Activated naive CD8-positive, alpha-beta T cell treated with anti-CD3 and anti-CD28 coated beads for 36 hours (primary cell): ENCODE measurements around the gene NFKBIA. TPM values are rescaled to one million over a fixed set of nuclear protein-coding genes. Genes with fewer than 3 reads are reported as not detected.
"Not testable (repeated sequence)": the region's sequence is repeated elsewhere in the genome, so short reads cannot be mapped to it uniquely, and the experiment has no call there.

Experiments used
- DNase-seq: peaks from one replicate; pipeline ENCODE4 v3.0.0; 2021
- H3K27ac Mint-ChIP-seq: one replicate; pipeline ENCODE4 v1.8.0; 2022; ENCODE audit warnings: mild to moderate bottlenecking, moderate library complexity, mixed read lengths
- H3K27me3 Mint-ChIP-seq: one replicate; pipeline ENCODE4 v1.8.0; 2022; ENCODE audit warnings: mild to moderate bottlenecking, mixed read lengths
- H3K36me3 Mint-ChIP-seq: one replicate; pipeline ENCODE4 v1.8.0; 2021; ENCODE audit warnings: mild to moderate bottlenecking, mixed read lengths
- H3K4me1 Mint-ChIP-seq: one replicate; pipeline ENCODE4 v1.8.0; 2021; ENCODE audit warnings: mixed read lengths
- H3K4me3 Mint-ChIP-seq: one replicate; pipeline ENCODE4 v1.8.0; 2022; ENCODE audit warnings: mild to moderate bottlenecking, moderate library complexity, mixed read lengths
- H3K9me3 Mint-ChIP-seq: one replicate; pipeline ENCODE4 v1.8.0; 2022; ENCODE audit warnings: mixed read lengths
- total RNA-seq, 2 experiments: library from RNA; stranded (reverse); gene quantifications; one replicate each; pipeline ENCODE4 v1.2.3, GENCODE V29; 2021

The NFKBIA gene
- total RNA-seq, 2 experiments from 2014 or later = 395 to 400 TPM

- peak; percentile 46 for DNase-seq
- peak overlapping the region; percentile 99 for H3K27ac Mint-ChIP-seq
- no peaks in the 10 kb centered on the region for H3K9me3 Mint-ChIP-seq
- peaks cover 12% of the 10 kb centered on the region for H3K27me3 Mint-ChIP-seq
- H3K4me3 Mint-ChIP-seq = peak overlapping the region; percentile 98
- peaks cover 52% of the 10 kb centered on the region for H3K36me3 Mint-ChIP-seq
- H3K4me1 Mint-ChIP-seq = peaks cover 61% of the 10 kb centered on the region
Observed at GRCh38 chr14:35402323-35403113, 2.0 kb downstream of the NFKBIA start.

DNA sequence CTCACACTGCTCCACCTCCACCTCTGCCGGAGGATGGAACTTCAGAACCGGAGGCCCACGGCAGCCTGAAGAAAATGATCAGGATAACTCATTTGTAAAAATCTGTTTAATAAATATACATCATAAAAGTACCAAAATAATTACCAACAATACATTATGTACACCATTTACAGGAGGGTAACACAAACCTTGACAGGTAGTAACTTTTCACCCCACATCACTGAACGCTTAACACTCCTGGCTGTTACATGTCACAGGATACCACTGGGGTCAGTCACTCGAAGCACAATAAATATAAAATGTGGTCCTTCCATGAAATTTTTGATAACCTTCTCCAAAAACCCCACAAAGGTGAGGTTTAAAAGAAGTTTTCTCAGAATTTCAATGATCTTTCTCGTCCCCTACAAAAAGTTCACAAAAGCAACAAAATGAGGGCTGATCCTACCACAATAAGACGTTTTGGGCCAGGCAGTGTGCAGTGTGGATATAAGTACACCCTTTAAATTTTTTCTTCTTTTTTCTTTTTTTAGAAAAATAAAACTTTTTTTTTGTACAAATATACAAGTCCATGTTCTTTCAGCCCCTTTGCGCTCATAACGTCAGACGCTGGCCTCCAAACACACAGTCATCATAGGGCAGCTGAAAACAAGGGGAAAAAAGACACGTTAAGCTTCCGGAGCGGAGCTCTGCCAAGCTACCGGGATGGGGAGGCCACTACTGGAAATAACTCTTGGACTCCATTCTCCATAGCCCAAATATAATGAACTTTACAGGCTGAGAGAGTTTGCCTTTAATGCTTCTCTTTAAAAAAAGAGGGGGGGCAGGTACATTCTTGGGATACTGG lies 2.9 kb downstream of the NFKBIA start:
- Mint-ChIP-seq H3K27me3 (peaks cover 12% of the 10 kb centered on the region), H3K36me3 (peaks cover 53% of the 10 kb centered on the region), H3K27ac (peak overlapping the region; percentile 99), H3K4me3 (peak overlapping the region; percentile 98), H3K4me1 (peaks cover 60% of the 10 kb centered on the region), H3K9me3 (no peaks in the 10 kb centered on the region)
- DNase-seq = no peak

GRCh38 chr14:35400648-35401421 lies 3.7 kb downstream of the NFKBIA start:
- DNase-seq = peak; percentile 70
- Mint-ChIP-seq H3K27ac (peak overlapping the region; percentile 99), H3K4me1 (peaks cover 55% of the 10 kb centered on the region), H3K9me3 (no peaks in the 10 kb centered on the region), H3K36me3 (peaks cover 53% of the 10 kb centered on the region), H3K27me3 (peaks cover 12% of the 10 kb centered on the region), H3K4me3 (peak overlapping the region; percentile 98)

DNA sequence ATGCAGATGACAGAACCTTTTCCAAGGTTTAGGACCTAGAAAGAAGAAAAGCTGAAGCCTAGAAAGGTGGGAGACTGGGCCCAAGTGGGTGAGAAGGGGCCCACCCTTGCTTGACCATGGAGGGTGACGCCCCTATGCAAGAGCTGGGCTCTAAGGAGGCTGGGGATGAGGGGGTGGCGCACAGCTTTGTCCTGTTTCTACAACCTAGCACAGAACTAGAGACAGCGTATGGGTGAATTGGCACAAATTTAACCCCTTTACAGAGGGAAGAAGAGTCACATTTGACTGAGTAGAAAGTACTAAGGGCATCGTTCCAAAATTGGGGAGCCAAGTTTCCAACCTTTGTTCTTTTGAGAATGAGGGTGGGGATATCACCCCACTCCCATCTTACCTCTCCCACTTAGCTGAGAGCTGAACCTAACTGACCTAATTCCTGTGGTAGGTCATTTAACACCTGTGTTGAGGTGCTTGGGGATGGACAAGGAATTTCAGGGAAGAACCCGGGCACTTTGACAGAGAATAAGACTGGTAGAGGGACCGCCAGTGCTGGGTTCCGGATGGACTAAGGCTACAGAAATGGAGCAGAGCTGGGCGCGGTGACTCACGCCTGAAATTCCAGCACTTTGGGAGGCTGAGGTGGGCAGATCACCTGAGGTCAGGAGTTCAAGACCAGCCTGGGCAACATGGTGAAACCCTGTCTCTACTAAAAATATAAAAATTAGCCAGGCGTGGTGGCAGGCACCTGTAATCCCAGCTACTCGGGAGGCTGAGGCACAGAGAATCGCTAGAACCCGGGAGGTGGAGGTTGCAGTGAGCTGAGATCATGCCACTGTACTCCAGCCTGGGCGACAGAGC lies 5.2 kb downstream of the NFKBIA start:
- peak overlapping the region; percentile 37 for H3K4me3 Mint-ChIP-seq
- H3K27me3 Mint-ChIP-seq = peaks cover 9% of the 10 kb centered on the region
- DNase-seq = no peak
- H3K9me3 Mint-ChIP-seq = no peaks in the 10 kb centered on the region
- H3K4me1 Mint-ChIP-seq = peaks cover 53% of the 10 kb centered on the region
- peak overlapping the region; percentile 67 for H3K27ac Mint-ChIP-seq
- H3K36me3 Mint-ChIP-seq = peaks cover 52% of the 10 kb centered on the region

- no peak for DNase-seq
- H3K4me3 Mint-ChIP-seq = no peak overlapping the region
- peaks cover 2% of the 10 kb centered on the region for H3K27me3 Mint-ChIP-seq
- H3K9me3 Mint-ChIP-seq = no peaks in the 10 kb centered on the region
- H3K4me1 Mint-ChIP-seq = peaks cover 48% of the 10 kb centered on the region
- no peak overlapping the region for H3K27ac Mint-ChIP-seq
- peaks cover 45% of the 10 kb centered on the region for H3K36me3 Mint-ChIP-seq
Observed at GRCh38 chr14:35398071-35398584, 6.4 kb downstream of the NFKBIA start.

DNA sequence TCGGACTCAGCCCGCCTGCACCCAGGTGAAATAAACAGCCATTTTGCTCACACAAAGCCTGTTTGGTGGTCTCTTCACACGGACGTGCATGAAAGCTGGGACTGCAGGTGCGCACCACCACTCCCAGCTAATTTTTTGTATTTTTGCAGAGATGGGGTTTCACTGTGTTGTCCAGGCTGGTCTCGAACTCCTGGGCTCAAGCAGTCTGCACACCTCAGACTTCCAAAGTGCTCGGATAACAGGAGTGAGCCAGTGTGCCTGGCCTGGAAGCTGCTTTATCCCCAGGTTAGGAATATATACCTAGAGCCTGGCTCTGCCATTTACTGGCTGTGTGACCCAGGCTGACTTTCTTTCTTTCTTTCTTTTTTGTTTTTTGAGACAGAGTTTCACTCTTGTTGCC lies 7.9 kb downstream of the NFKBIA start:
- Mint-ChIP-seq H3K4me1 (peaks cover 41% of the 10 kb centered on the region), H3K36me3 (peaks cover 30% of the 10 kb centered on the region)
- H3K27ac Mint-ChIP-seq, H3K9me3 Mint-ChIP-seq, H3K4me3 Mint-ChIP-seq, DNase-seq, H3K27me3 Mint-ChIP-seq: not testable (repeated sequence)

GRCh38 chr14:35395283-35395682 lies 9.3 kb downstream of the NFKBIA start:
- H3K36me3 Mint-ChIP-seq = peaks cover 17% of the 10 kb centered on the region
- no peak overlapping the region for H3K27ac Mint-ChIP-seq
- no peaks in the 10 kb centered on the region for H3K27me3 Mint-ChIP-seq
- H3K4me3 Mint-ChIP-seq = no peak overlapping the region
- peaks cover 34% of the 10 kb centered on the region for H3K4me1 Mint-ChIP-seq
- no peaks in the 10 kb centered on the region for H3K9me3 Mint-ChIP-seq
- no peak for DNase-seq

DNA sequence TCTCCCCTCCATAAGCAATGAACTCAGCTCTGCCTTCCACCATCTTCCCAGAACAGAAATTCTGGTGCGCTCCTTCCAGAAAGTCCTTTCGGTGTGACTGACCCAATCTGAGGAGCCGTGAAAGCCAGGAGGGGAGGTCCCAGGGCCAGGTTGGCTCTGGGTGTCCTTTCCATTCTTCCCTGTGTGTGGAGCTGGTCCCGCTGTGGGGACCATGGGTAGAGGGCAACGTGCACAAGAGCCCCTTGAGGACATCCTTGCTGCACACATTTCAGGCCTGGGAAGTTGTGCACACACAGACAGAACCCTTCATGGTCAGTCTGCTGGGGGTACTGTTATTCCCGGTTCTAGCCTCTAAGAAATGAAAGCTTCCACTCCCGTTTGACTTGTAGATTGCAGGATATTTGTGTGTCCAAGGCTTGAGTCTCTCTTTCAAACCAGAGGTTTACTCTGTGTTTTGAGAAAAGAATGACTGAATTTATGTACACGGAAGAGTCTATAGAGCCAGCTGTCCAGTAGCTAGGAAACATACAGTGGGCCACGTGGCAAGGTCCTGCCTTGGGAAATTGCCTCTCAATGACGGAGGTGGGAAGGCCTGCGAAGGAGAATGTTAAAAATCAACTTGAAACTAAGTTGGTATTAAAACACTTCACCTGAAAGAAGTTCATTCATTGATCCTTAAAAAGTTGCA lies 10.1 kb downstream of the NFKBIA start:
- no peak for DNase-seq

GRCh38 chr14:35393826-35394225 lies 10.7 kb downstream of the NFKBIA start:
- Mint-ChIP-seq H3K27me3 (no peaks in the 10 kb centered on the region), H3K9me3 (no peaks in the 10 kb centered on the region), H3K27ac (no peak overlapping the region), H3K4me1 (peaks cover 23% of the 10 kb centered on the region), H3K36me3 (peaks cover 6% of the 10 kb centered on the region), H3K4me3 (no peak overlapping the region)
- no peak for DNase-seq

More for the DNA sequence above, 10.1 kb downstream of the NFKBIA start:
- Mint-ChIP-seq H3K27ac (no peak overlapping the region), H3K27me3 (no peaks in the 10 kb centered on the region), H3K4me3 (no peak overlapping the region), H3K36me3 (peaks cover 10% of the 10 kb centered on the region), H3K9me3 (no peaks in the 10 kb centered on the region), H3K4me1 (peaks cover 29% of the 10 kb centered on the region)

DNA sequence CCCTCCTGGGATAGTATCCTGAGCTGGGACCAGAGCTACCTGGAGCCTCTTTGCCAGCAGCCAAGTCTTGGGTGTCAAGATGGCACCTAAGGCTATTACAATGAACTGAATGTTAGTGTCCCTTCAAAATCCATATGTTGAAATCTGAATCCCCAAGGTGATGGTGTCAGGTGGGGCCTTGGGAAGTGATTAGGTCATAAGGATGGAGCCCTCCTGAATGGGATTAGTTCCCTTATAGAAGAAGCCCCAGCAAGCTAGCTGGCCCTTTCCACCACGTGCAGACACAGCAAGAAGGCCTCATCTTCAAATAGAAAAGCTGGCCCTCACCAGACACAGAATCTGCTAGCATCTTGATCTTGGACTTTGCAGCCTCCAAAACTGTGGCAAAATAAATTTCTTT lies 12.4 kb downstream of the NFKBIA start:
- no peaks in the 10 kb centered on the region for H3K27me3 Mint-ChIP-seq
- no peak overlapping the region for H3K27ac Mint-ChIP-seq
- H3K9me3 Mint-ChIP-seq = no peaks in the 10 kb centered on the region
- no peak for DNase-seq
- no peak overlapping the region for H3K4me3 Mint-ChIP-seq
- H3K36me3 Mint-ChIP-seq = no peaks in the 10 kb centered on the region
- H3K4me1 Mint-ChIP-seq = peaks cover 11% of the 10 kb centered on the region

DNA sequence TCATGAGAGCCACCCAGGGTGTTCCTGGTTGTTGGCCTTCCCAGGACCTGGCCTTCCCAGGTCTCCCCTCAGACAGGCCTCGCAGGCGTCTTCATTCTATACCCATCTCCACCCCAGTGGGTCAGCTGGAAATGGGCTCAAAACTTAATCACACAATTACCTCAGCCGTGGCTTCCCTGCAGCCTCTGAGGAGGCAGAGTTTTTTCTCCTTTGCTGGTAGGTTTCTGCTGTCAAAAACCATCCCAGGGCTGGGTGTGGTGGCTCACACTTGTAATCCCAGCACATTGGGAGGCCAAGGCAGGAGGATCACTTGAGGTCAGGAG lies 13.2 kb downstream of the NFKBIA start:
- Mint-ChIP-seq H3K27me3 (no peaks in the 10 kb centered on the region), H3K27ac (no peak overlapping the region), H3K9me3 (no peaks in the 10 kb centered on the region), H3K36me3 (no peaks in the 10 kb centered on the region), H3K4me3 (no peak overlapping the region), H3K4me1 (peaks cover 10% of the 10 kb centered on the region)
- DNase-seq = no peak

- Mint-ChIP-seq H3K27ac (no peak overlapping the region), H3K4me1 (peaks cover 6% of the 10 kb centered on the region)
- DNase-seq = no peak
Observed at GRCh38 chr14:35390577-35391387, 13.8 kb downstream of the NFKBIA start.

GRCh38 chr14:35389315-35389667 lies 15.3 kb downstream of the NFKBIA start:
- no peak for DNase-seq
- H3K4me1 Mint-ChIP-seq = no peaks in the 10 kb centered on the region
- no peak overlapping the region for H3K27ac Mint-ChIP-seq
- H3K4me3 Mint-ChIP-seq = no peak overlapping the region
- no peaks in the 10 kb centered on the region for H3K36me3 Mint-ChIP-seq
- no peaks in the 10 kb centered on the region for H3K9me3 Mint-ChIP-seq
- H3K27me3 Mint-ChIP-seq = no peaks in the 10 kb centered on the region

More at GRCh38 chr14:35390577-35391387, 13.8 kb downstream of the NFKBIA start:
- H3K4me3 Mint-ChIP-seq = no peak overlapping the region
- no peaks in the 10 kb centered on the region for H3K9me3 Mint-ChIP-seq
- H3K36me3 Mint-ChIP-seq = no peaks in the 10 kb centered on the region
- H3K27me3 Mint-ChIP-seq = no peaks in the 10 kb centered on the region
